SKM-1 (cell line): ENCODE results near the gene PPARA.
"Not testable (repeated sequence)": the region's sequence is repeated elsewhere in the genome, so short reads cannot be mapped to it uniquely, and the experiment has no call there.

Experiments
- DNase-seq: peaks from one replicate; lab custom pipeline; 2025; ENCODE audit not compliant: unreplicated experiment; lab: John Stamatoyannopoulos, UW

PPARA gene

GRCh38 chr22:46165977-46166376, 15.7 kb downstream of the PPARA start:
- DNase-seq, result no peak

- no peak for DNase-seq
Observed at GRCh38 chr22:46169628-46170027, 19.3 kb downstream of the PPARA start.

GRCh38 chr22:46171940-46172339, 21.6 kb downstream of the PPARA start:
- DNase-seq, result no peak

GRCh38 chr22:46172522-46173110, 22.3 kb downstream of the PPARA start:
- no peak for DNase-seq

- no peak for DNase-seq
Observed at GRCh38 chr22:46173152-46173551, 22.8 kb downstream of the PPARA start.

GRCh38 chr22:46175631-46176030, 25.3 kb downstream of the PPARA start:
- no peak for DNase-seq

GRCh38 chr22:46176508-46177003, 26.2 kb downstream of the PPARA start:
- DNase-seq, result no peak

- DNase-seq, result no peak
Observed at GRCh38 chr22:46178755-46179505, 28.6 kb downstream of the PPARA start.

GRCh38 chr22:46179748-46180147, 29.4 kb downstream of the PPARA start:
- DNase-seq, result no peak

GRCh38 chr22:46180370-46181137, 30.2 kb downstream of the PPARA start:
- no peak for DNase-seq

GRCh38 chr22:46183733-46184132, 33.4 kb downstream of the PPARA start:
- DNase-seq, result peak; percentile 17

- DNase-seq, result peak; percentile 56
Observed at GRCh38 chr22:46185283-46185682, 35.0 kb downstream of the PPARA start.

GRCh38 chr22:46187862-46188261, 37.5 kb downstream of the PPARA start:
- no peak for DNase-seq

GRCh38 chr22:46192210-46192993, 42.1 kb downstream of the PPARA start:
- no peak for DNase-seq

GRCh38 chr22:46193898-46194310, 43.6 kb downstream of the PPARA start:
- no peak for DNase-seq

- DNase-seq, result no peak
Observed at GRCh38 chr22:46195487-46196165, 45.3 kb downstream of the PPARA start.

- no peak for DNase-seq
Observed at GRCh38 chr22:46196278-46196677, 46.0 kb downstream of the PPARA start.

GRCh38 chr22:46198274-46198673, 47.9 kb downstream of the PPARA start:
- DNase-seq, result no peak

GRCh38 chr22:46198806-46199205, 48.5 kb downstream of the PPARA start:
- DNase-seq, result not testable (repeated sequence)

- no peak for DNase-seq
Observed at GRCh38 chr22:46201059-46201757, 50.9 kb downstream of the PPARA start.
